ENCODE results near the gene PBX1. TPM values are rescaled to one million over a fixed set of nuclear protein-coding genes. Genes with fewer than 3 reads are reported as not detected.

PBX1 gene
- total RNA-seq, 1 donor from 2014 or later, result 71.7 TPM

DNA sequence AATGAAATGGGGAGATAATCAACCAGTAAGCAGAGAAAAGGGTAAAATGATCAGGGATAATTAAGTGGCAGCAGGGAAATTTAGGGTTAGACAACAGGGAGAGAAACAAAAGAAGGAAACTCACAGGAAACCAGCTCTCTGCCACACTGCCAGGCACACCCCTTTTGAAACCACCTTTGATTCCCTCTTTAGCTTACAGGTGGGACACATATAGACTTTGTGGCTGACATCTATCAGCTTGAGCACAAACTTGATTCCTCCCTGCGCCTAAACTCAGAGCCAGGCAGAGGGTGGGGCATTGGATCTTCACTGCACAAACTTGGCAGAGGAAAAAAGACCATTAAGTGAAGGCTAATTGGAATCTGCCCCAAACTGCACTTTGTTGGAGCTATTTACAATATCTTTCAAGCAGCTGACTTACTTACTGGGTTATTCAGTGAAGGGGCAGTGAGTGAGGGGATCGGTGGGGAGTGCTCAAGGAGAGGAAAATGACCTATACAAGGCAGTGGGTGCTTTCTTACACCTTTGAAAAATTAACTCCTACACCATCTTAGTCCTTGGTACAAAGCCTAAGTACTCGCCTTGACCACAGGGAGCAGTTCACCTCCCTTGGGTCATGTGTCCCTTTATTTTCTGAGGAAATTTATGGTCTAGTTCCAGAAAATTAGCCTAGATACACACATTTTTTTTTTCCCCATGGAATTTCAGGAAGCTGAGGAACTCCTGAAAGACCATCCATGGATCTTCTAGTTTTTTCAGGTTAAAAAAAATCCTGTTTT, 60.2 kb downstream of the PBX1 start:
- Mint-ChIP-seq H3K4me3 (no peak overlapping the region), H3K36me3 (ENCODE audit: low read depth) (peaks cover 2% of the 10 kb centered on the region), H3K4me1 (peaks cover 27% of the 10 kb centered on the region), H3K9me3 (no peaks in the 10 kb centered on the region), H3K27me3 (ENCODE audit: low read depth) (no peaks in the 10 kb centered on the region), H3K27ac (ENCODE audit: unreplicated experiment) (no peak overlapping the region)
- no peak for DNase-seq (ENCODE audit: low read depth, low spot score)
- TF ChIP-seq, protein P1, sequence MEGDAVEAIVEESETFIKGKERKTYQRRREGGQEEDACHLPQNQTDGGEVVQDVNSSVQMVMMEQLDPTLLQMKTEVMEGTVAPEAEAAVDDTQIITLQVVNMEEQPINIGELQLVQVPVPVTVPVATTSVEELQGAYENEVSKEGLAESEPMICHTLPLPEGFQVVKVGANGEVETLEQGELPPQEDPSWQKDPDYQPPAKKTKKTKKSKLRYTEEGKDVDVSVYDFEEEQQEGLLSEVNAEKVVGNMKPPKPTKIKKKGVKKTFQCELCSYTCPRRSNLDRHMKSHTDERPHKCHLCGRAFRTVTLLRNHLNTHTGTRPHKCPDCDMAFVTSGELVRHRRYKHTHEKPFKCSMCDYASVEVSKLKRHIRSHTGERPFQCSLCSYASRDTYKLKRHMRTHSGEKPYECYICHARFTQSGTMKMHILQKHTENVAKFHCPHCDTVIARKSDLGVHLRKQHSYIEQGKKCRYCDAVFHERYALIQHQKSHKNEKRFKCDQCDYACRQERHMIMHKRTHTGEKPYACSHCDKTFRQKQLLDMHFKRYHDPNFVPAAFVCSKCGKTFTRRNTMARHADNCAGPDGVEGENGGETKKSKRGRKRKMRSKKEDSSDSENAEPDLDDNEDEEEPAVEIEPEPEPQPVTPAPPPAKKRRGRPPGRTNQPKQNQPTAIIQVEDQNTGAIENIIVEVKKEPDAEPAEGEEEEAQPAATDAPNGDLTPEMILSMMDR (conservative IDR thresholded peaks at IDR 0.05), result peak; percentile 10

GRCh38 chr1:164622068-164622845, 63.3 kb downstream of the PBX1 start:
- H3K27me3 Mint-ChIP-seq (ENCODE audit: low read depth), result no peaks in the 10 kb centered on the region
- H3K9me3 Mint-ChIP-seq, result no peaks in the 10 kb centered on the region
- DNase-seq (ENCODE audit: low read depth, low spot score), result no peak
- H3K4me3 Mint-ChIP-seq, result no peak overlapping the region
- TF ChIP-seq, protein P1 (conservative IDR thresholded peaks at IDR 0.05), result no peak
- peaks cover 31% of the 10 kb centered on the region for H3K4me1 Mint-ChIP-seq
- peaks cover 3% of the 10 kb centered on the region for H3K36me3 Mint-ChIP-seq (ENCODE audit: low read depth)
- H3K27ac Mint-ChIP-seq (ENCODE audit: unreplicated experiment), result no peak overlapping the region

DNA sequence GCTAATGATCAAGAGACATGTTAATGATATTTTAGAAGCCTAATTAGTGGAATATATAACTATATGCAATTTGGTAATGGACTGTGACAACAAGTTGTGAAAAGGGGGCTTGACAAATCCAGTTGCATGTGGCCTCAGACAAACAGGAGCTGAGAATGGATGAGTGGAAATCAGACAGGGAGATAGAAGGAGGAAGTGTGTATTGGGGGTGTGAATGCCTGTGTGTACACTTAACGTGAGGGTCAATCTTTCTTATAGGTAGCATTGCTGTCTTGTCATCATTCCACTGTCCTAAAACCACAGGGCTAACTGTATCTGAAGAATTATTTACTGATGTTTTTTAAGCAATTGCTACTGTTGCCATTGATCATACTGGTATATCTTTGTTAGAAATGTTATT, 64.8 kb downstream of the PBX1 start:
- Mint-ChIP-seq H3K4me3 (no peak overlapping the region), H3K9me3 (no peaks in the 10 kb centered on the region), H3K27me3 (ENCODE audit: low read depth) (no peaks in the 10 kb centered on the region), H3K27ac (ENCODE audit: unreplicated experiment) (no peak overlapping the region), H3K4me1 (peaks cover 41% of the 10 kb centered on the region), H3K36me3 (ENCODE audit: low read depth) (peaks cover 7% of the 10 kb centered on the region)
- TF ChIP-seq, protein P1 (conservative IDR thresholded peaks at IDR 0.05), result no peak
- DNase-seq (ENCODE audit: low read depth, low spot score), result no peak

GRCh38 chr1:164624400-164624799, 65.4 kb downstream of the PBX1 start:
- H3K4me3 Mint-ChIP-seq, result no peak overlapping the region
- no peak for DNase-seq (ENCODE audit: low read depth, low spot score)
- TF ChIP-seq, protein P1 (conservative IDR thresholded peaks at IDR 0.05), result no peak
- H3K36me3 Mint-ChIP-seq (ENCODE audit: low read depth), result peaks cover 10% of the 10 kb centered on the region
- H3K9me3 Mint-ChIP-seq, result no peaks in the 10 kb centered on the region
- H3K27ac Mint-ChIP-seq (ENCODE audit: unreplicated experiment), result no peak overlapping the region
- peaks cover 42% of the 10 kb centered on the region for H3K4me1 Mint-ChIP-seq
- H3K27me3 Mint-ChIP-seq (ENCODE audit: low read depth), result no peaks in the 10 kb centered on the region

GRCh38 chr1:164625004-164625617, 66.1 kb downstream of the PBX1 start:
- Mint-ChIP-seq H3K4me3 (no peak overlapping the region), H3K36me3 (ENCODE audit: low read depth) (peaks cover 10% of the 10 kb centered on the region), H3K27ac (ENCODE audit: unreplicated experiment) (peak overlapping the region; percentile 80), H3K27me3 (ENCODE audit: low read depth) (no peaks in the 10 kb centered on the region), H3K9me3 (no peaks in the 10 kb centered on the region), H3K4me1 (peaks cover 42% of the 10 kb centered on the region)
- TF ChIP-seq, protein P1 (conservative IDR thresholded peaks at IDR 0.05), result peak; percentile 60
- no peak for DNase-seq (ENCODE audit: low read depth, low spot score)
